HCT116 (cell line): ENCODE data around the gene TMEM11.

Source experiments
- CTCF ChIP-seq, 3 experiments: fragments of 200-600 bp in 1 of 3; sonication (generic) in 1 of 3; IDR thresholded peaks in 2 of 3; conservative IDR thresholded peaks in 1 of 3; 2 replicates each; pipeline ENCODE4 v1.5.1; 2012 to 2017; ENCODE audit warnings: low read depth in 2 of 3, low read length in 2 of 3, antibody characterized with exemption in 1 of 3, borderline replicate concordance in 1 of 3, control low read depth in 1 of 3, mild to moderate bottlenecking in 1 of 3, mixed read lengths in 1 of 3, mixed run types in 1 of 3, moderate library complexity in 1 of 3; ENCODE audit not compliant: insufficient read depth in 1 of 3
- ELF1 ChIP-seq: IDR thresholded peaks from 2 replicates; pipeline ENCODE4 v1.6.1; 2012; ENCODE audit warnings: low read depth, borderline replicate concordance
- EZH2 ChIP-seq: fragments of 200-600 bp; sonication (generic); IDR thresholded peaks from 2 replicates; pipeline ENCODE4 v1.6.1; 2017; ENCODE audit warnings: antibody characterized with exemption, mixed run types
- MAX ChIP-seq: IDR thresholded peaks from 2 replicates; pipeline ENCODE4 v1.6.1; 2012
- POLR2A ChIP-seq: IDR thresholded peaks from 2 replicates; pipeline ENCODE4 v1.7.0; 2011; ENCODE audit warnings: borderline replicate concordance; ENCODE audit not compliant: insufficient read depth, insufficient read length; ENCODE audit errors: extremely low read depth
- POLR2AphosphoS5 ChIP-seq: IDR thresholded peaks from 2 replicates; pipeline ENCODE4 v1.6.1; 2011; ENCODE audit warnings: mild to moderate bottlenecking, low read depth, low read length, moderate library complexity
- SIN3A ChIP-seq: IDR thresholded peaks from 2 replicates; pipeline ENCODE4 v1.6.1; 2012; ENCODE audit warnings: low read depth
- TCF7L2 ChIP-seq: IDR thresholded peaks from 2 replicates; pipeline ENCODE4 v1.7.0; 2011; ENCODE audit warnings: borderline replicate concordance, inconsistent platforms; ENCODE audit not compliant: insufficient read depth, insufficient read length; ENCODE audit errors: extremely low read depth

DNA sequence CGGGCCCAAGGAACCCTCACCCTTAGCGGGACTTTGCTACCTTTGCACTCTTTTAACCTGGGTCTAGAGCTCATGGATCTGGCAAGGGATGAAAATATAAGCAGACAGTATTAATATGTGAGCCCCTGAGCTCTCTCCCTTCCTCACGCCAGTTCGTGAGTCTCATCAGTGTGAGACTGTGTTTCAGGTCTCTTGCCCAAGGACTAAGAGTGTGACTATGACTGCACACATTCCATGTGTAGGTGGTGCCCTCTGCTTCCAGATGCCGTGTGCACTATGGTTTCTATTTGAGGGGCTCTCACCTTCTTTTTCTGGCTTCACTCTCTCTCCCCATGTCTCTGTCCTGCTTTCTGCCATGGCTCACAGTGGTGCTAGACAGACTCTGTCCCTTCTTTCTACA lies 46.7 kb downstream of the TMEM11 start:
- TF ChIP-seq CTCF (IDR thresholded peaks at IDR 0.05 in 2 of 3, conservative IDR thresholded peaks at IDR 0.05 in 1 of 3; ENCODE audit: borderline replicate concordance in 1 of 3, insufficient read depth in 1 of 3, low read depth in 2 of 3, low read length in 2 of 3) (no peak), ELF1 (no peak), POLR2A (no peak), MAX (no peak), EZH2 (no peak), POLR2AphosphoS5 (no peak), TCF7L2 (no peak), SIN3A (no peak)
